ENCODE measurements around the gene PAAF1. TPM values are rescaled to one million over a fixed set of nuclear protein-coding genes. Genes with fewer than 3 reads are reported as not detected.

Gene PAAF1
- total RNA-seq, 1 experiment from 2014 or later, result 13.3 TPM

DNA sequence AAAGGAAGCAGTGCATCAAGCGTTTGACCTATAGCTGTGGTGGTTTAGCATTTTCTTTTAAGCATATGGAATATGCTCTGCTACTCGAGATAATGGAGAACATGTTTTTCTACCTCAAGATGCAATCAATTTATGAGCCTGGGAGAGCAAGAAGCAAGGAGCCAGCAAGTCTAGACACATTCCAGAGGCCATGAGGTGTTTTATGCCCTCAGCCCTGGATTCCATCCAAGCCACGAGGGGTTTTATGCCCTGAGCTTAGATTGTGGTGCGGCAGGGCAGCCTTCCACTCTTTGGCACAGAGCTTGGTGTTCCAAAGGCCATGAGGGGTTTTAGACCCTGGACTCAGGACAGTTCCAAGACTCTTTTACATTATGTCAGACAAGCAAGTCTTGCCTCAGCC, 62.3 kb downstream of the PAAF1 start:
- Histone ChIP-seq H3K79me2 (ENCODE audit: low read length) (no peaks in the 10 kb centered on the region), H3K27me3 (ENCODE audit: low read length) (no peaks in the 10 kb centered on the region), H3K27ac (ENCODE audit: low read length) (no peak overlapping the region), H3K9me2 (replicated peaks; ENCODE audit: low read length) (no peaks in the 10 kb centered on the region), H3K9me3 (ENCODE audit: low read length) (0 out of 2 replicates have a peak, but pooled peaks cover 7% of the 10 kb centered on the region), H4K20me1 (ENCODE audit: low read length) (no peaks in the 10 kb centered on the region), H3K4me1 (ENCODE audit: insufficient read depth, low read length) (peaks cover 2% of the 10 kb centered on the region; the same call in 1 of the 2 replicates), H3K36me3 (ENCODE audit: low read depth, low read length) (peaks cover 12% of the 10 kb centered on the region; the same call in 1 of the 2 replicates), H3K4me2 (ENCODE audit: low read length) (no peak overlapping the region), H2AFZ (ENCODE audit: low read length) (no peak overlapping the region), H3K4me3 (ENCODE audit: low read length) (no peak overlapping the region), H3F3A (ENCODE audit: low read length, unreplicated experiment) (no peaks in the 10 kb centered on the region), H3K9ac (ENCODE audit: low read length) (no peak overlapping the region)
- ChIA-PET CTCF (no interaction called here), POLR2A (ENCODE audit: unreplicated experiment) (no interaction called here)
- intact Hi-C loops (cut with micrococcal nuclease), result loop anchor here (10.0 kb wide), 1 partner anchor 174 kb away; the partner anchor contains the start of gene RAB6A
- TF ChIP-seq EZH2phosphoT487 (IDR thresholded peaks at IDR 0.05; ENCODE audit: borderline replicate concordance, low read length), result no peak
- TF ChIP-seq, protein P1, sequence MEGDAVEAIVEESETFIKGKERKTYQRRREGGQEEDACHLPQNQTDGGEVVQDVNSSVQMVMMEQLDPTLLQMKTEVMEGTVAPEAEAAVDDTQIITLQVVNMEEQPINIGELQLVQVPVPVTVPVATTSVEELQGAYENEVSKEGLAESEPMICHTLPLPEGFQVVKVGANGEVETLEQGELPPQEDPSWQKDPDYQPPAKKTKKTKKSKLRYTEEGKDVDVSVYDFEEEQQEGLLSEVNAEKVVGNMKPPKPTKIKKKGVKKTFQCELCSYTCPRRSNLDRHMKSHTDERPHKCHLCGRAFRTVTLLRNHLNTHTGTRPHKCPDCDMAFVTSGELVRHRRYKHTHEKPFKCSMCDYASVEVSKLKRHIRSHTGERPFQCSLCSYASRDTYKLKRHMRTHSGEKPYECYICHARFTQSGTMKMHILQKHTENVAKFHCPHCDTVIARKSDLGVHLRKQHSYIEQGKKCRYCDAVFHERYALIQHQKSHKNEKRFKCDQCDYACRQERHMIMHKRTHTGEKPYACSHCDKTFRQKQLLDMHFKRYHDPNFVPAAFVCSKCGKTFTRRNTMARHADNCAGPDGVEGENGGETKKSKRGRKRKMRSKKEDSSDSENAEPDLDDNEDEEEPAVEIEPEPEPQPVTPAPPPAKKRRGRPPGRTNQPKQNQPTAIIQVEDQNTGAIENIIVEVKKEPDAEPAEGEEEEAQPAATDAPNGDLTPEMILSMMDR (conservative IDR thresholded peaks at IDR 0.05; ENCODE audit: low read depth, low read length), result no peak
- no peak for TF ChIP-seq EZH2 (IDR thresholded peaks at IDR 0.05; ENCODE audit: low read length, unreplicated experiment)
- ATAC-seq, result no peak
- no TSS peak for BruUV-seq (replicated peaks)
- DNase-seq, result peak; percentile 17

DNA sequence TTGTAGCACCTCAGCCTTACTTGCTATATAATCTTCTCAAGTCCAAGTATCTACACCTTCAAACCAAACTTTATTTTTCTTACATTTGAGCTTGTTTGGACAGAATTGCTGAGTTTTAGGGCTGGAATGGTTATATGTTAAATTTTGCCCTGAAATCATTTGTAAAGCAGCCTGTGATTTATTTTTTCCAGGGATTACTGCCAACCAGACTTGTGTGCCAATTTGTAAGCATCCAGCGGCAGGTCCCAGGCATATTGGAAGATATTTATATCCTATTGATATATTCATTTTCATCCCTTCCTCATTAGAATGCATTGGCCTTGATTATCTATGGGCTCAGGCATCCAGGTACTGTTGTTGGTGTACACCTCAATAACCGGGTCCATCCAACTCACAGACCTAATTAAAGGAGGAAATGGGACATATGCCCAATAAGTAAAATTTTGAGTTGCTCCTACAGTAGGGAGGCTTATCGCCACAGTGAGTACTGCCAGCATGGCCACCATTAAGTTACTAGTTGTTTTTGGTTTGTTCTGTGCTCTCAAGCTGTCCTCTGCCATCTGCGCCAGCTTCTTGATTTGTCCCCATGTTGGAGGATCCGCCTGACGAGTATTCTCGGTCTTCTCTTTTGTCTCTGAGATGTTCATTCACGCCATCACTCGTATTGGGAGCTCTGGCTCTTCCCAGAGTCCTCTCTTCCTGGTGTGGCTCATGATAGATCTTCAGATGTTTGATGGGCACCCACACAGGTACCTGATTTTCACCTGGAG, 64.2 kb downstream of the PAAF1 start:
- no peak overlapping the region for H3K9ac ChIP-seq (ENCODE audit: low read length)
- no peaks in the 10 kb centered on the region for H3K4me1 ChIP-seq (ENCODE audit: insufficient read depth, low read length)
- no peaks in the 10 kb centered on the region for H3K27me3 ChIP-seq (ENCODE audit: low read length)
- H4K20me1 ChIP-seq (ENCODE audit: low read length), result no peaks in the 10 kb centered on the region
- no peaks in the 10 kb centered on the region for H3F3A ChIP-seq (ENCODE audit: low read length, unreplicated experiment)
- H3K4me2 ChIP-seq (ENCODE audit: low read length), result no peak overlapping the region
- H3K36me3 ChIP-seq (ENCODE audit: low read depth, low read length), result peaks cover 12% of the 10 kb centered on the region; the same call in 1 of the 2 replicates
- no peak overlapping the region for H3K27ac ChIP-seq (ENCODE audit: low read length)
- H3K4me3 ChIP-seq (ENCODE audit: low read length), result no peak overlapping the region
- BruUV-seq (replicated peaks), result no TSS peak
- POLR2A ChIA-PET (ENCODE audit: unreplicated experiment), result no interaction called here
- no peak overlapping the region for H2AFZ ChIP-seq (ENCODE audit: low read length)
- DNase-seq (no peak), ATAC-seq (no peak)
- H3K9me3 ChIP-seq (ENCODE audit: low read length), result 0 out of 2 replicates have a peak, but pooled peaks cover 7% of the 10 kb centered on the region
- intact Hi-C loops (cut with micrococcal nuclease), result no loop called here
- CTCF ChIA-PET, result no interaction called here
- H3K79me2 ChIP-seq (ENCODE audit: low read length), result no peaks in the 10 kb centered on the region
- TF ChIP-seq, protein P1 (conservative IDR thresholded peaks at IDR 0.05; ENCODE audit: low read depth, low read length), result no peak
- no peak for TF ChIP-seq EZH2 (IDR thresholded peaks at IDR 0.05; ENCODE audit: low read length, unreplicated experiment)
- no peak for TF ChIP-seq EZH2phosphoT487 (IDR thresholded peaks at IDR 0.05; ENCODE audit: borderline replicate concordance, low read length)
- H3K9me2 ChIP-seq (replicated peaks; ENCODE audit: low read length), result no peaks in the 10 kb centered on the region

DNA sequence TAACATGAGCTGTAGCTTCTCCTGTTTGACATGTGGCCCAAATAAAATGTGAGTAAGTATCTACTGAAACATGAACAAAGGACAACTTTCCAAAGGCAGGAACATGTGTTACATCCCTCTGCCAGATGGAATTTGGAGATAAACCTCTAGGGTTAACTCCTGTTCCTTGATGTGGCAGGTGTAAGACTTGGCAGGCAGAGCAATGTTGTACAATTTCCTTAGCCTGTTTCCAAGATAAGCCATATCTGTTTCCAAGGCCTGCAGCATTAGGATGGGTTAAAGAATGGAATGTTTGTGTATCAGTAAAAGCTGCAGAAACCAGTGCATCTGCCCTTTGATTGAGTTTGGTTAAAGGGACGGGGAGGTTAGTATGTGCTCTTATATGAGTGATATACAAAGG, 65.2 kb downstream of the PAAF1 start:
- no peaks in the 10 kb centered on the region for H3K9me2 ChIP-seq (replicated peaks; ENCODE audit: low read length)
- ATAC-seq, result no peak
- no peak overlapping the region for H3K4me2 ChIP-seq (ENCODE audit: low read length)
- BruUV-seq (replicated peaks), result no TSS peak
- no peaks in the 10 kb centered on the region for H4K20me1 ChIP-seq (ENCODE audit: low read length)
- H2AFZ ChIP-seq (ENCODE audit: low read length), result no peak overlapping the region
- intact Hi-C loops (cut with micrococcal nuclease), result no loop called here
- ChIA-PET POLR2A (ENCODE audit: unreplicated experiment) (interaction anchor here (0.6 kb wide), 1 partner anchor 14 kb away, joined by 4 read pairs; no protein-coding TSS in a partner anchor), CTCF (no interaction called here)
- 0 out of 2 replicates have a peak, but pooled peaks cover 7% of the 10 kb centered on the region for H3K9me3 ChIP-seq (ENCODE audit: low read length)
- DNase-seq, result no peak
- no peaks in the 10 kb centered on the region for H3K4me1 ChIP-seq (ENCODE audit: insufficient read depth, low read length)
- TF ChIP-seq EZH2 (IDR thresholded peaks at IDR 0.05; ENCODE audit: low read length, unreplicated experiment) (no peak), EZH2phosphoT487 (IDR thresholded peaks at IDR 0.05; ENCODE audit: borderline replicate concordance, low read length) (no peak)
- TF ChIP-seq, protein P1 (conservative IDR thresholded peaks at IDR 0.05; ENCODE audit: low read depth, low read length), result no peak
- H3F3A ChIP-seq (ENCODE audit: low read length, unreplicated experiment), result no peaks in the 10 kb centered on the region
- H3K79me2 ChIP-seq (ENCODE audit: low read length), result no peaks in the 10 kb centered on the region
- no peak overlapping the region for H3K4me3 ChIP-seq (ENCODE audit: low read length)
- H3K9ac ChIP-seq (ENCODE audit: low read length), result no peak overlapping the region
- no peaks in the 10 kb centered on the region for H3K27me3 ChIP-seq (ENCODE audit: low read length)
- no peak overlapping the region for H3K27ac ChIP-seq (ENCODE audit: low read length)
- H3K36me3 ChIP-seq (ENCODE audit: low read depth, low read length), result peaks cover 12% of the 10 kb centered on the region; the same call in 1 of the 2 replicates
